ENCODE data around the gene OR4D1.

The OR4D1 gene

DNA sequence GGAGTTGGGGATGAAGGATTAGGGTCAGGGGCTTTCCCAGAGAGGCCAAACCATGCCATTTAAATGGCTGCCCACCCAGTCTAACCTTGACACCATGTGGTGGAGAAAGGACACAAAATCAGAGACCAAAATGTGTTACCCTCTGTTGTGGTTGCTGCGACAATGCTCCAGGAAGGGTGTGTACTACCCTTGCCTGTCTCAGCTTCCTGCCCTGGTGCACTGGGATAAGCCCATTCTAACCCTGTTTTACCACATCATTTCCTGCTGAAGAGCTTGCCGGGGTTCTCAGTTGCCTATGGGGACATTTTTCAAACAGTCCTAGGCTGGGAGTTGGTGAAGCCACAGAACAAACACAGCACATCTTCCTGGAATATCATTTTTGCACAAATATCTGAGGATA lies 4.9 kb downstream of the OR4D1 start:
- H3K4me3 ChIP-seq (ENCODE audit: low read depth, low read length), result no peak overlapping the region

DNA sequence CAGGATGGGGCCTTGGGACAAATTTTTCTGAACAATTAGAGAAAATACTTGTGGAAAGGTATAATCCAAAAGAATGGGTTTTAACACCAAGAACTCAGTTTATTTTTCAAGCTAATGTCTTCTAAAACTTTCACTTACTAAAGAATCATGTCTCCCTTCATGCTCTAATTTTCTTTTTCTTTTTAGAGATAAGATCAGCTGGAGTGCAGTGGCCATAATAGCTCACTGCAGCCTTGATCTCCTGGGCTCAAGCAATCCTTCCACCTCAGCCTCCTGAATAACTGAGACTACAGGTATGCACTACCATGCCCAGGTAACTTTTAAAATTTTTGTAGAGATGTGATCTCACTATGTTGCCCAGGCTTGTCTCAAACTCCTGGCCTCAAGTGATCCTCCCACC lies 5.5 kb downstream of the OR4D1 start:
- H3K4me3 ChIP-seq (ENCODE audit: low read depth, low read length), result no peak overlapping the region

DNA sequence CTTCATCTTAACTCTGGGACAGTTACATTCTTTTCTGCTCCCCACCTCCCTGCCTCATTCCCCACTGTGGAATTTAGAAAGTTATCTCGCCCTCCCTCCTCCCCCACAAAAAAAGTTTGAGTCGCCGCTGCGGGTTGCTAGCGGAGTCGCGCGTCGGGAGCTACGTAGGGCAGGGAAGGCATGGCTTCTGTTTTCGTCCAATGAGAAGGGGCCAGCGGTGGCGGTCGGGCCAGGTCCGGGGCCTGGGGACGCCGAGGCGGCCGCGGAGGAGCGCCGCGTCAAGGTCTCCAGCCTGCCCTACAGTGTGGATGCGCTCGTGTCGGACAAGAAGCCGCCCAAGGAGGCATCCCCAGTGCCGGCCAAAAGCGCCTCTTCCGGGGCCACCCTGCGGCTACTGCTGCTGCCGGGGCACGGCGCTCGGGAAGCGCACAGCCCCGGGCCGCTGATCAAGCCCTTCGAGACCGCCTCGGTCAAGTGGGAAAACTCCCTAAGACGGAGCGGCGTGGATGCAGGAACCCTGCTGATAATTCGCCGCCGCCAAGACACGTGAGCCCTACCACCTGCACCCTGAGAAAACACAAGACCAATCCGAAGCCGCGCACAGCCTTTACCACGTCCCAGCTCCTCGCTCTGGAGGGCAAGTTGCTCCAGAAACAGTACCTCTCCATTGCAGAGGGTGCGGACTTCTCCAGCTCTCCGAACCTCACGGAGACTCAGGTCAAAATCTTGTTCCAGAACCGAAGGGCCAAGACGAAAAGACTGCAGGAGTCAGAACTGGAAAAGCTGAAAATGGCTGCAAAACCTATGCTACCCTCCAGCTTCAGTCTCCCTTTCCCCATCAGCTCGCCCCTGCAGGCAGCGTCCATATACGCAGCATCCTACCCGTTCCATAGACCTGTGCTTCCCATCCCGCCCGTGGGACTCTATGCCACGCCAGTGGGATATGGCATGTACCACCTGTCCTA lies 8.9 kb downstream of the OR4D1 start:
- H3K4me3 ChIP-seq (ENCODE audit: low read depth, low read length), result peak overlapping the region; percentile 58

DNA sequence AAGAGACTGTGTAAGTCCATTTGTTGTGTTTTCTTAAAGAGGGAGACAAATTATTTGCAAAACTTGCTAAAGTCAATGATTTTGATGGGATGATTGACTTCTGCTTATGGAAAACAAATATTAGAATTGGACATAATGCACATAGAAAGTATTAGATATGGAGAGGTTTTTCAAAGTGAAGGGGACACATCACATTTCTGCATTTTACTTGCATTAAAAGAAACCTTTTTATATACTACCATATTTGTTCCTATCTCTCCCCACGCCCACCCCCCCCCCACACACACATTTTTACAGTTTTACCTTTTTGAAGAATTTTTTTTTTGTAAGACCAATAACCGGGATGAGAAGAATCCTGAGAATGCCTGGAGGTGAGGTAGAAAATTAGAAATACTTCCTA lies 10.0 kb downstream of the OR4D1 start:
- no peak overlapping the region for H3K4me3 ChIP-seq (ENCODE audit: low read depth, low read length)

DNA sequence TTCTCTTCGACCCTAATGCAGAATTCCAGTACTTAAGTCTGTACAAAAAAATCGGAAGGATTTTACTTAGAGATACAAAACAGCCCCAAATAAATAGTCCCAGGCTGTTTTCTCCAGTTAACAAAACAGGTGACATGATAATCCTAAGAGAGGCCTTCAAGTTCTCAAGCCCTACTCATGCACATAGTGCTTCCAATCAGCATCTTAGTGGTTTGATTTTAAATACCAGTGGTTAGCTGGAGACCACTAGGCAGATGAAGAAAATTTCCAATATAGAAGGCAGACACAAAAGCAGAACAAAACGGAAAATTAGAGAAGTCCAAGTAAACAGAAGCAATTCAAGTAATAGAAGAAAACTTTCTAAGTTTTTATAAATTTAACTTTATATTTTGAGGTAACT lies 13.4 kb downstream of the OR4D1 start:
- H3K4me3 ChIP-seq (ENCODE audit: low read depth, low read length), result no peak overlapping the region

- no peak overlapping the region for H3K4me3 ChIP-seq (ENCODE audit: low read depth, low read length)
Observed at GRCh38 chr17:58165981-58166380, 17.8 kb downstream of the OR4D1 start.

GRCh38 chr17:58166682-58167081 lies 18.5 kb downstream of the OR4D1 start, which contains the start of gene OR4D2:
Gene OR4D2, plus strand, starts transcription at chr17:58166982. Its CDS starts 2,674 bp downstream, at chr17:58169656.
- no peak within 1 kb of the TSS for H3K4me3 ChIP-seq (ENCODE audit: low read depth, low read length)

DNA sequence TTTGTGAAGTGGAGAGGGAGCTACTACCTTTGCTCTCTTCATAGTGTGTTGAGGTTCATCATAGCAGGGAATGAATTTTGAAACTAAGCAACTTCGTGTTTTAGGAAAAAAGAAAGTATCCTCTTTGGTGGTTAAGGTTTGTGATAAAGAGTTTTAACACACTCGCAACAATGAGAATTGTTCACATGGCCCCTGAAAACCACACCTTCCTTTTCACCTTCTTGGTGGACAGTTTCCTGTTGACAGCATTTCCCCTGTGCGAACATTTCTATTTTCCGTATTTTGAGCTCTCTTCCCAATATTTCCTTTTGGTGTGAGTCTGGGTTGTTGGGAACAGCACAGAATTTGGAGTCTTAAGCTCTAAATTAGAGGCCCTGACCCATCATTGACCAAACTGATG lies 22.4 kb downstream of the OR4D1 start:
- H3K4me3 ChIP-seq (ENCODE audit: low read depth, low read length), result no peak overlapping the region

DNA sequence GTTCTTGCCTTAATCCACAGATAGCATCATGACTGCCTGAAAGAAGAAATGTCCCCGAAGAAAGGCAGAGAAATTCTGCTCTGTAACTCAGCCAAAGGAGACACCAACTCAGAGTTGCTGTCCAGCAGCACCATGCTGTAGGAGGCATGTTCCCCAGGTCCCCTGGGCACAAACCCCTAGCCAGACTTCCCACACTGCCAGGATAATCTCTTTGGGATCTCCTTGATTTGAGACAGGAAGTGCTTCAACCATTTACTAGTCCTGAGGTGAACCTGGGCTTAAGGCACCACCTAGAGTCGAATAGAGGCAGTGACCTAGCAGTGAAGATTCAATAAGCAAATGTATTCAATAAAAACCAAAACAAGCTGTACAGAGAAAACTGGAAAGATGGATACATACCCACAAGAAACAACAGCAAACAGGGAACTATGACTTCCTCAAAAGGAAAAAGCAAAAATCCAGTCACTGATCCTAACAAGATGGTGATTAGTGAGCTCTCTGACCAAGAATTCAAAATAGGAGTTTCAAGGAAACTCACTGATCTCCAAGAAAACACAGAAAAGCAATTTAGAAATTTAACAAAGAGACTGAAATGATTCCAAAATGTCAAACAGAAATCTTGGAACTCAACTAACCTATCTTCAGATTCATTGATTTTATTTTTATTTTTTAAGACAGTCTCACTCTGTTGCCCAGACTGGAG lies 24.3 kb downstream of the OR4D1 start:
- no peak overlapping the region for H3K4me3 ChIP-seq (ENCODE audit: low read depth, low read length)

DNA sequence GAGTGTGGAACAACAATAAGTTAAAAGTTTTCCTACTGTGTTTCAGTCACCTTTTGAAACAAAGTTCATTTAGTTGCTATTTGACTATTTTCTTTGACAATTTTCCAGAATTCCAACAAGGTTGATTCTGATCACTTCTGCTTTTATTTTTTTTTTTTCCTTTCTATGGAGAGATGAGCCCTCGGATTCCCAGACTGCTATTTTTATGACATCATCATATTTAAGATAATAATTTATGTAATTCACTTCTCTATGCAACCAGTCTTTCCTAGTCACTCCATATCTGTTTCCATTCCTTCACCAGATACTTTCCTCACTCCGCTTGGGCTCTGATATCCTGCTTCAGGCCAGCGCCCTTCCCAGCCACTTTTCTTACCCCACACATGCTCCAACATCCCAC lies 26.7 kb downstream of the OR4D1 start:
- H3K4me3 ChIP-seq (ENCODE audit: low read depth, low read length), result no peak overlapping the region

DNA sequence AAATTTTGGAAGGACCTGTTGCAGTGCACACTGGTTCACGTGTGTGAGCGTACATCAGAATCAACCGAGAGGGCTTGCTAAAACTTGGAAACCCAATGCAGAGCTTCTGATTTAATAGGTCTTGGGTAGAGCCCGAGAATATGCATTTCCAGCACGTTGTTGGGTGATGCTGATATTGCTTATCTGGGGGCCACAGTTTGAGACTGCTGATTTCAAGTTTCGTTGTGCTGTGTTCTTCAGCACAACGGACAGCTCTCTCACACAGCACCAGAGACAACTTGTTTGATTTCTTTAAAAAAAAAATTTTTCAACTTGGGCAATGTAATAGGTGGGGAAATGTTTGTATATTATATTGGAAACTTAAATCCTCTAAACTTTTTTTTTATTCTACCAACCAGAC lies 28.0 kb downstream of the OR4D1 start:
- H3K4me3 ChIP-seq (ENCODE audit: low read depth, low read length), result no peak overlapping the region

GRCh38 chr17:58181796-58182195 lies 33.6 kb downstream of the OR4D1 start:
- H3K4me3 ChIP-seq (ENCODE audit: low read depth, low read length), result no peak overlapping the region

GRCh38 chr17:58183514-58183913 lies 35.3 kb downstream of the OR4D1 start:
- H3K4me3 ChIP-seq (ENCODE audit: low read depth, low read length), result no peak overlapping the region

DNA sequence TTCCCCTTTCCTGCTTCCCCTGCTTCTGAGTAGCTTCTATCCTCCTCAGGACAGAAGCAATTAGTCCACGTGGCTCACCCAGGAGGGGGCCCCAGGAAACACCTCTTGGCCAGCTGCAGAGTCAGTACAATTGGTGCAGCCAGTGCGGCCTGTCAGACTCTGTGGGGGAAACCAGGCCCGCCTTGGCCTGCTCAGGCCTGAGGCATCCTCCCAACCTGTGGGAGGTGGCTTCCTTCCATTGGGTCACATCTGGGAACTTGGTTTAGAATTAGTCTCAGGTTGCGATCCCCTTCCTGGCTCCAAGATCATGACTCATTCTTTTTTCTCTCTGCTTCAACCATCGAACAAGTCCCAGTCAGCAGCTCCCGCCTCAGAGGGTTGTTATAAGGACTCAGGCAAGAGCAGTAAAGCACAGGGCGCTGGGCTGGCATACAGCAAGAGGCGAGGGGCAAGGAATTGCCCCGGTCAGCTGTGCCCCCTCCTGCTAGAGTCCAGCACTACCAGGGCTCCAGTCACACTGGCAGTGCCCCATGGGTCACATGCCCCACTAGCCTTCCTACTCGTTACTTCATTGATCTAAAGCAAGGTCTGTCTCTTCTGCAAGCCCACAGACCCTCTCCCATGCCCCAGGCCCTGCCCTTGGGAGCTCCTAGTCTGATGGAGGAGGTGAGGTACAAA lies 36.3 kb downstream of the OR4D1 start:
- no peak overlapping the region for H3K4me3 ChIP-seq (ENCODE audit: low read depth, low read length)

DNA sequence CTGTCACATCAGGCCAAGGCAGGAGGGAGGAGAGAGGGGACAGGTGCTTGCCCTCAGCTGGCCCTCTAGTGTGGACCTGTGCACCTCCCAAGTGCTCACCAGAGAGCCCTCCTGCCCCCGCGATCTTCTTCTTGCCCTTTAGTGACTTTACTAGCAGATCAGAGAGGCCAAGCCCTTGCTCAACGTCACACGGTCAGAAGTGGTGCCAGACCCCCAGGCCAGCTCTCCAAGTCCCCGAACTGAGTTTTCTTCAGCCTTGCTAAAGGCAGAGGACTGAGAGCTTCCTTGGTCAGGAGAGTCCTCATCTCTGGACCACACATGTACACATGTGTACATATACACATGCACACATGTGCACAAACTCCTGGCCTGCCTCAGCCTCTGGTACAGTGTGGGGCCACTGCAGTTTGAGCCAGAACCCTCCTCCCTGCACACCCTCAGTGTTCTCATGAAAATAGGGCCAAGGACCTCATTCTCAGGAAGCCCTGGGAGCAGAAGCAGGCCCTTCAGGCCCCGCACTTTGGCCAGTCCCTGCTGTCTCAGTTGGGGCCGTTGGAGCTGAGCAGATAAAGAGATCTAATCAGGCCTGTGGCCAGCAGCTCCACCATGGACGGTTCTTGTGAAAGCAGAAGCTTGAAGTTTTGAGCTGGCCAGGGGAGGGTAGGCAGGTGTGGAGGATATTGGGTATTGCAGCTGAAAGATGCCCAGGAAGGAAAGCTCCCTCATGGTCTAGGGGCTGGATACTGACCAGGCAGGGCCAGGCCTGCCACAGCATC lies 37.0 kb downstream of the OR4D1 start:
- no peak overlapping the region for H3K4me3 ChIP-seq (ENCODE audit: low read depth, low read length)

DNA sequence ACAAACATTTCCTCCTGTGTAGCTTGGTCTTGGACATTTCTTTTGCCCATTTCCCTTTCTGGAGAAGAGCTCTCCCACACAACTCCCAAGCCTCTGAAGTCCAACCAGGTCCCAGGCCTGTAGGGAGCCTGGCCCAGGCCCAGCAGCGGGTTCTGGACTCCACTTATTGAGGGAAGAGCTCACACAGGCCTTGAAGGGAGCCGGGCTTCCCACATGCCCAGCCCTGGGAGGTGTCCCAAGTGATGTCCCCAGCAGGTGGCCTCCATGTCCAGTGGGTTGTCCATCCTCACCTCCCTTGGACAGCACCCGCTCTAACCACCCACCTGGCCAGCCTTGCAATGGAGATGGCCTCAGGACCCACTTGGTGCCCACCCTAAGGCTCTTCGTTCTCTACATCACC lies 38.4 kb downstream of the OR4D1 start:
- H3K4me3 ChIP-seq (ENCODE audit: low read depth, low read length), result no peak overlapping the region

DNA sequence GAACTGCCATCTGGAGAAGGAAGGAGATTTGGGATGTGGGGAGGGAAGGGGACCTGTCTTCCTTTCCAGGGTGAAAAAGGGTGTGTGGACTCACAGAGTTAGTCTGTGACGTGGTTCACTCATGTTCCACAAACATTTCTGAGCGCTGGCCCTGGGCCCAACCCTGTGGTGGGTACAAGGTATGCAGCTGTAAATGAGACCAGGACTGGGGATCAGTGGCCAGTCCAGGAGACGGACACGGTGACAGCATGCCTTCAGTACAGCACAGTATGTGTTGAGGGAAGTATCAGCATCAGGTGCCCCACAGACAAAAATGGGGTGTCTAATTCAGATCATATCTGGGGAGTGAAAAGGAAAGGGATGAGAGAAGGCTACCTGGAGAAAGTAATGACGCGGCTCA lies 38.9 kb downstream of the OR4D1 start:
- H3K4me3 ChIP-seq (ENCODE audit: low read depth, low read length), result no peak overlapping the region

- no peak overlapping the region for H3K4me3 ChIP-seq (ENCODE audit: low read depth, low read length)
Observed at GRCh38 chr17:58187675-58188074, 39.5 kb downstream of the OR4D1 start.

GRCh38 chr17:58189436-58190146 lies 41.4 kb downstream of the OR4D1 start:
- no peak overlapping the region for H3K4me3 ChIP-seq (ENCODE audit: low read depth, low read length)

GRCh38 chr17:58191241-58191896 lies 43.2 kb downstream of the OR4D1 start:
- no peak overlapping the region for H3K4me3 ChIP-seq (ENCODE audit: low read depth, low read length)

Measured in iPS-11a (cell line).